Common myeloid progenitor, CD34-positive (primary cell): ENCODE results near the gene AGPAT3.
A peak's percentile ranks its signal among the peaks of the same experiment; 100 is the strongest.

ENCODE experiments used
- CTCF ChIA-PET: fragments of 350-600 bp; sonication (Branson Sonifier 250); formaldehyde crosslinking; loops from one replicate; lab custom pipeline; 2021; ENCODE audit warnings: antibody characterized with exemption; lab: Charles Lee
- POLR2A ChIA-PET: fragments of 350-600 bp; sonication (Branson Sonifier 250); formaldehyde crosslinking; loops from one replicate; lab custom pipeline; 2021; ENCODE audit warnings: antibody characterized with exemption; lab: Charles Lee
- DNase-seq, 3 donors: peaks; one replicate each; pipeline versions ENCODE4 v3.0.0 to v3.0.0-alpha.2; 2013
- H3K27ac ChIP-seq, 2 experiments: 1 replicate in 1 of 2; 2 replicates in 1 of 2; pipeline ENCODE4 v1.7.0; 2013; ENCODE audit warnings: inconsistent platforms in 2 of 2, low read length in 2 of 2, mild to moderate bottlenecking in 2 of 2, low read depth in 1 of 2, moderate library complexity in 1 of 2; ENCODE audit not compliant: severe bottlenecking in 2 of 2, insufficient read depth in 1 of 2, poor library complexity in 1 of 2
- H3K27me3 ChIP-seq, 5 experiments: replicated peaks in 2 of 5; 1 replicate in 3 of 5; 2 replicates in 2 of 5; pipeline versions ENCODE4 v1.6.1 to v1.7.0; 2013; ENCODE audit warnings: low read length in 4 of 5, mild to moderate bottlenecking in 2 of 5, moderate library complexity in 2 of 5, inconsistent platforms in 1 of 5; ENCODE audit not compliant: insufficient read depth in 5 of 5, control insufficient read depth in 4 of 5
- H3K36me3 ChIP-seq, 4 experiments: 1 replicate in 2 of 4; 2 replicates in 2 of 4; pipeline versions ENCODE4 v1.6.1 to v1.7.0; 2013; ENCODE audit warnings: low read length in 3 of 4, control low read depth in 1 of 4, mild to moderate bottlenecking in 1 of 4; ENCODE audit not compliant: control insufficient read depth in 4 of 4, insufficient read depth in 4 of 4
- H3K4me1 ChIP-seq, 4 experiments: 1 replicate in 3 of 4; 2 replicates in 1 of 4; pipeline versions ENCODE4 v1.6.1 to v1.7.1; 2013; ENCODE audit warnings: low read length in 3 of 4, mild to moderate bottlenecking in 3 of 4, control low read depth in 1 of 4, inconsistent platforms in 1 of 4, moderate library complexity in 1 of 4; ENCODE audit not compliant: control insufficient read depth in 4 of 4, insufficient read depth in 4 of 4; ENCODE audit errors: control extremely low read depth in 1 of 4
- H3K4me3 ChIP-seq, 7 experiments: 1 replicate in 4 of 7; 2 replicates in 3 of 7; pipeline versions ENCODE4 v1.5.1 to v1.7.0; 2013; ENCODE audit warnings: mild to moderate bottlenecking in 7 of 7, low read length in 6 of 7, moderate library complexity in 6 of 7, inconsistent platforms in 2 of 7, low read depth in 2 of 7, control low read depth in 1 of 7; ENCODE audit not compliant: insufficient read depth in 4 of 7, control insufficient read depth in 1 of 7; ENCODE audit errors: extremely low read depth in 1 of 7
- H3K9me3 ChIP-seq, 5 experiments: 1 replicate in 4 of 5; 2 replicates in 1 of 5; pipeline versions ENCODE4 v1.6.1 to v1.7.1; 2013; ENCODE audit warnings: low read length in 4 of 5, mild to moderate bottlenecking in 2 of 5, inconsistent platforms in 1 of 5, low read depth in 1 of 5, moderate library complexity in 1 of 5; ENCODE audit not compliant: control insufficient read depth in 4 of 5, insufficient read depth in 2 of 5; ENCODE audit errors: control extremely low read depth in 1 of 5
- WGBS: methylation state at CpG from one replicate; pipeline ENCODE4 v1.1.5; 2013; ENCODE audit not compliant: insufficient coverage; 5-methylcytosine and 5-hydroxymethylcytosine counted together

Gene AGPAT3

GRCh38 chr21:44018813-44019567 lies 154.0 kb downstream of the AGPAT3 start:
- Histone ChIP-seq H3K4me3 (peak overlapping the region in 2 of 7 experiments; percentile 4 to 57), H3K4me1 (peaks cover 23 to 89% (median 57%) of the 10 kb centered on the region in 4 experiments), H3K27ac (peak overlapping the region in 1 of 2 experiments; percentile 52), H3K36me3 (no peaks in the 10 kb centered on the region), H3K9me3 (no peaks in the 10 kb centered on the region), H3K27me3 (no peaks in the 10 kb centered on the region)
- ChIA-PET POLR2A (no interaction called here), CTCF (interaction anchor here (0.9 kb wide), 1 partner anchor 10 kb away, joined by 3 read pairs; no protein-coding TSS in a partner anchor)
- WGBS, result 96% methylated on average over 9 of the region's 10 CpGs
- DNase-seq, result peak in 2 of 3 donors; percentile 11 to 13

GRCh38 chr21:44019568-44019958 lies 154.5 kb downstream of the AGPAT3 start:
- DNase-seq, result no peak
- Histone ChIP-seq H3K4me3 (peak overlapping the region in 2 of 7 experiments; percentile 4 to 57), H3K4me1 (peaks cover 19 to 89% (median 57%) of the 10 kb centered on the region in 4 experiments), H3K27ac (peak overlapping the region in 1 of 2 experiments; percentile 52), H3K36me3 (no peaks in the 10 kb centered on the region), H3K9me3 (no peaks in the 10 kb centered on the region), H3K27me3 (no peaks in the 10 kb centered on the region)
- WGBS, result 86% methylated on average over 7 of the region's 8 CpGs
- ChIA-PET CTCF (interaction anchor here (0.9 kb wide), 1 partner anchor 10 kb away, joined by 3 read pairs; no protein-coding TSS in a partner anchor), POLR2A (no interaction called here)

GRCh38 chr21:44020551-44020950 lies 155.5 kb downstream of the AGPAT3 start:
- Histone ChIP-seq H3K27me3 (no peaks in the 10 kb centered on the region), H3K4me3 (no peak overlapping the region), H3K4me1 (peaks cover 26 to 89% (median 58%) of the 10 kb centered on the region in 4 experiments), H3K36me3 (no peaks in the 10 kb centered on the region), H3K27ac (peak overlapping the region in 1 of 2 experiments; percentile 62), H3K9me3 (no peaks in the 10 kb centered on the region)
- ChIA-PET POLR2A (interaction anchor here (0.5 kb wide), 1 partner anchor 1299 kb away, joined by 3 read pairs; no protein-coding TSS in a partner anchor), CTCF (interaction anchor here (0.7 kb wide), 1 partner anchor 43 kb away, joined by 3 read pairs; no protein-coding TSS in a partner anchor)
- WGBS, result 93% methylated on average over 3 of the region's 4 CpGs
- no peak for DNase-seq

- Histone ChIP-seq H3K9me3 (no peaks in the 10 kb centered on the region), H3K4me1 (peaks cover 25 to 89% (median 58%) of the 10 kb centered on the region in 4 experiments), H3K27me3 (no peaks in the 10 kb centered on the region), H3K36me3 (no peaks in the 10 kb centered on the region), H3K27ac (peak overlapping the region; percentile 34 to 62), H3K4me3 (no peak overlapping the region)
- DNase-seq, result no peak
- WGBS, result 100% methylated on average over 1 of the region's 1 CpG
- POLR2A ChIA-PET, result no interaction called here
- CTCF ChIA-PET, result interaction anchor here (0.7 kb wide), 1 partner anchor 43 kb away, joined by 3 read pairs; no protein-coding TSS in a partner anchor
Observed at GRCh38 chr21:44021064-44021463, 156.0 kb downstream of the AGPAT3 start.

GRCh38 chr21:44024257-44024656 lies 159.2 kb downstream of the AGPAT3 start:
- DNase-seq, result no peak
- 100% methylated on average over 1 of the region's 1 CpG for WGBS
- Histone ChIP-seq H3K36me3 (peaks cover 0 to 6% (median 0%) of the 10 kb centered on the region in 4 experiments), H3K4me1 (peaks cover 16 to 79% (median 46%) of the 10 kb centered on the region in 4 experiments), H3K9me3 (no peaks in the 10 kb centered on the region), H3K27me3 (no peaks in the 10 kb centered on the region), H3K4me3 (no peak overlapping the region), H3K27ac (peak overlapping the region in 1 of 2 experiments; percentile 81)
- POLR2A ChIA-PET, result no interaction called here
- CTCF ChIA-PET, result interaction anchor here (0.9 to 2.2 kb wide), 2 partner anchors 10 to 24 kb away, joined by 3 to 14 read pairs; no protein-coding TSS in a partner anchor

- peaks cover 16 to 76% (median 41%) of the 10 kb centered on the region in 4 experiments for H3K4me1 ChIP-seq
- H3K9me3 ChIP-seq, result no peaks in the 10 kb centered on the region
- no peaks in the 10 kb centered on the region for H3K27me3 ChIP-seq
- POLR2A ChIA-PET, result no interaction called here
- H3K27ac ChIP-seq, result peak overlapping the region in 1 of 2 experiments; percentile 81
- peak; percentile 30 to 54 (median 47) for DNase-seq
- WGBS, result 57% methylated on average over 4 of the region's 8 CpGs
- peak overlapping the region in 3 of 7 experiments; percentile 5 to 55 (median 28) for H3K4me3 ChIP-seq
- CTCF ChIA-PET, result interaction anchor here (0.9 to 2.2 kb wide), 2 partner anchors 11 to 23 kb away, joined by 3 to 14 read pairs; no protein-coding TSS in a partner anchor
- H3K36me3 ChIP-seq, result peaks cover 0 to 6% (median 2%) of the 10 kb centered on the region in 4 experiments
Observed at GRCh38 chr21:44024887-44025353, 159.9 kb downstream of the AGPAT3 start.
